Activated T-helper 17 cell treated with anti-CD3 and anti-CD28 coated beads, Interleukin-2, amount 50 U/mL, for 72 hours (primary cell): ENCODE results near the gene EFTUD2. TPM values are rescaled to one million over a fixed set of nuclear protein-coding genes. Genes with fewer than 3 reads are reported as not detected.
A peak's percentile ranks its signal among the peaks of the same experiment; 100 is the strongest.

Experiments used
- ATAC-seq: fragments of 150-1000 bp; cut with Tn5 transposase; replicated peaks from 2 replicates; pipeline ENCODE4 v1.10.0; 2021; ENCODE audit warnings: mild to moderate bottlenecking, moderate library complexity
- H3K27ac Mint-ChIP-seq: one replicate; pipeline ENCODE4 v1.8.0; 2022; ENCODE audit warnings: mixed read lengths
- H3K27me3 Mint-ChIP-seq: one replicate; pipeline ENCODE4 v1.8.0; 2022; ENCODE audit warnings: mixed read lengths
- H3K36me3 Mint-ChIP-seq: one replicate; pipeline ENCODE4 v1.8.0; 2022; ENCODE audit warnings: low read depth, mild to moderate bottlenecking, mixed read lengths
- H3K4me1 Mint-ChIP-seq: one replicate; pipeline ENCODE4 v1.8.0; 2022; ENCODE audit warnings: mixed read lengths
- H3K4me3 Mint-ChIP-seq: one replicate; pipeline ENCODE4 v1.8.0; 2022; ENCODE audit warnings: mild to moderate bottlenecking, mixed read lengths
- H3K9me3 Mint-ChIP-seq: one replicate; pipeline ENCODE4 v1.8.0; 2022; ENCODE audit warnings: mixed read lengths
- total RNA-seq, 2 donors: library from RNA; stranded (reverse); gene quantifications; one replicate each; pipeline ENCODE4 v1.2.3, GENCODE V29; 2022

The EFTUD2 gene
- total RNA-seq, 2 donors from 2014 or later: 105 to 215 TPM

- H3K27ac Mint-ChIP-seq: no peak overlapping the region
- peaks cover 19% of the 10 kb centered on the region for H3K27me3 Mint-ChIP-seq
- no peak overlapping the region for H3K4me3 Mint-ChIP-seq
- peaks cover 10% of the 10 kb centered on the region for H3K4me1 Mint-ChIP-seq
- no peak for ATAC-seq
- no peaks in the 10 kb centered on the region for H3K9me3 Mint-ChIP-seq
- no peaks in the 10 kb centered on the region for H3K36me3 Mint-ChIP-seq
Measured at GRCh38 chr17:44908761-44909326, 9.6 kb upstream of the EFTUD2 start.

DNA sequence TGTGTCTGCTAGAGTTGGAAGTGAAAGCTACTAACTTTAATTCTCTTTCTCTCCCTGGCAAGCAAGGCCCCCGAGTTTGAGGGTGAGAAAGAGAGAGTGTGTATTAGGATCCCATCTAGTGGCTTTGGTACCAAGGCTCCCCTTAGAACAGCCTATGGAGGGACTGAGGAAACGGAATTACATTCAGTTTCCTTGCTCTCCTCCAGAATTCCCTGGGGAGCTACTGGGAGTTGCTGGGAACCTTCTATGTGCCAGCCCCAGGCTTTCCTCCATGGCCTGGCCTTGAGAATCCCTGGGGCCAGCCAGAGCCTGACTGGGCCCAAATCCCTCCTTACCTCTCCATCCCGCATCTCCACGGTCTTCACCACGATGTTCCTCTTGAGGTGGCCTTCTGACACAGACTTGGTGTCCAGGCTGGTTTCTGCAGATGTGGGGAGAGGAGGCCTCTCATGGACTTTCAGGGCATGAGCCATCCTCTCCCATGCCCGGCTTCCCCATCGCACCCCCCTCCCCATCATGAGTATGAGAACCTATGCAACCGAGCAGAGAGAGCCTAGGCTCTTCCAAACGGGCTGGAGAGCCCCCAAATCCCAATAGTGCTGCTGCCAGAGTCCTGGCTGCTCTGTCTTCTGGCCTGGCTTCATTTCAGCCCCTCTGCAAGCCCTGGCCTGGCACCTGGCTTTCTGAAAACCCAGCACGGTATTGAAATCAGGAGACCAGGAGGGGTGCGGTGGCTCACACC, 8.7 kb upstream of the EFTUD2 start:
- Mint-ChIP-seq H3K27ac (no peak overlapping the region), H3K4me1 (peaks cover 4% of the 10 kb centered on the region), H3K9me3 (no peaks in the 10 kb centered on the region), H3K4me3 (no peak overlapping the region), H3K36me3 (no peaks in the 10 kb centered on the region), H3K27me3 (peaks cover 14% of the 10 kb centered on the region)
- ATAC-seq: no peak

DNA sequence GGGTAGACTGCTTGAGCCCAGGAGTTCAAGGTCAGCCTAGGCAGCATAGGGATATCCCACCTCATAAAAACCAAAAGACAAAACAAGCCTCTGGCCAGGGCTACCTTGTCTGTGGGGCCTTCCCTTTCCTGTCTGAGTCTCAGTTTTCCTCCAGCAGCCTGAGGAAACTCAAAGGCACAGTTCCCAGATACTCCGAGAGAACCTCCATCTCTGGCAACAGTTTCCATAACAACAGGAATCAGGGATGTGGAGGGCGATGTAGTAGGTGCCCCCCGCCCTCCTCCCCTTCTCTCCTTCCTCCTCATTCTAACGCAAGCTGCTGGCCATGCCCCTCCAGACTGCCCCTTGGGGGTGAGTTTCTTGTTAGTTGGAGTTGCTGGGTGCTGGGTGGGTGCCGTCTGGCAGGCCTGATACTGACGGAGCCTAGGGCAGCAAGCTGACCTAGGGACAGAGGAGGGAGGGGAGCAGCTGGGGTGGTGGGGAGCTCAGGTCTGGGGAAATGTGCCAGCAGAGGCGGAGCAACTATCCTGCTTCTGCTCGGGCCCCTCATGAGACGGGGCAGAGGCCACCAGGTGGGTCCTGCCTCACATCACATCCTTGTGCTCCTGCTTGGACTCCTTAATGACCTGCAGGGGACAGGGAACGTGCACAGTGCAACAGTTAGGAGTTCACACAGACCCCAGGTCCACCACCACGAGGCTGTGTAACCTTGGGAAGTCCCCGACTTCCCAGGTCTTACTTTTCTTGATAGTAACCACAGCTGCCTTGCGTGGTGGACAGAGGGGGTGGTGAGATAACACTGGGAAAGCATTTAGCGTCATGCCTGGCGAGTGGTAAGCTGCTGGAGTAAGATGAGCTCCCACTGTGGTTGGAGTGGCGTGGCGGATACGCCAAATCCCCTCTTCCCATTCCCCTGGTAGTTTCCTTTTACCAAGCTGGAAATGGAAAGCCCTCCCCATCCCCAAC, 7.8 kb upstream of the EFTUD2 start:
- Mint-ChIP-seq H3K27me3 (peaks cover 9% of the 10 kb centered on the region), H3K4me1 (peaks cover 4% of the 10 kb centered on the region)

GRCh38 chr17:44906010-44906646, 6.9 kb upstream of the EFTUD2 start:
- no peaks in the 10 kb centered on the region for H3K36me3 Mint-ChIP-seq
- no peak overlapping the region for H3K27ac Mint-ChIP-seq
- no peak overlapping the region for H3K4me3 Mint-ChIP-seq
- H3K9me3 Mint-ChIP-seq: no peaks in the 10 kb centered on the region
- peaks cover 4% of the 10 kb centered on the region for H3K4me1 Mint-ChIP-seq
- peaks cover 9% of the 10 kb centered on the region for H3K27me3 Mint-ChIP-seq
- no peak for ATAC-seq

More for the DNA sequence above, 7.8 kb upstream of the EFTUD2 start:
- H3K36me3 Mint-ChIP-seq: no peaks in the 10 kb centered on the region
- ATAC-seq: no peak
- no peaks in the 10 kb centered on the region for H3K9me3 Mint-ChIP-seq
- H3K27ac Mint-ChIP-seq: no peak overlapping the region
- no peak overlapping the region for H3K4me3 Mint-ChIP-seq

GRCh38 chr17:44905006-44906000, 6.1 kb upstream of the EFTUD2 start:
- ATAC-seq: no peak
- peaks cover 3% of the 10 kb centered on the region for H3K27me3 Mint-ChIP-seq
- H3K4me3 Mint-ChIP-seq: no peak overlapping the region
- no peaks in the 10 kb centered on the region for H3K36me3 Mint-ChIP-seq
- no peaks in the 10 kb centered on the region for H3K4me1 Mint-ChIP-seq
- H3K27ac Mint-ChIP-seq: peak overlapping the region; percentile 6
- no peaks in the 10 kb centered on the region for H3K9me3 Mint-ChIP-seq

DNA sequence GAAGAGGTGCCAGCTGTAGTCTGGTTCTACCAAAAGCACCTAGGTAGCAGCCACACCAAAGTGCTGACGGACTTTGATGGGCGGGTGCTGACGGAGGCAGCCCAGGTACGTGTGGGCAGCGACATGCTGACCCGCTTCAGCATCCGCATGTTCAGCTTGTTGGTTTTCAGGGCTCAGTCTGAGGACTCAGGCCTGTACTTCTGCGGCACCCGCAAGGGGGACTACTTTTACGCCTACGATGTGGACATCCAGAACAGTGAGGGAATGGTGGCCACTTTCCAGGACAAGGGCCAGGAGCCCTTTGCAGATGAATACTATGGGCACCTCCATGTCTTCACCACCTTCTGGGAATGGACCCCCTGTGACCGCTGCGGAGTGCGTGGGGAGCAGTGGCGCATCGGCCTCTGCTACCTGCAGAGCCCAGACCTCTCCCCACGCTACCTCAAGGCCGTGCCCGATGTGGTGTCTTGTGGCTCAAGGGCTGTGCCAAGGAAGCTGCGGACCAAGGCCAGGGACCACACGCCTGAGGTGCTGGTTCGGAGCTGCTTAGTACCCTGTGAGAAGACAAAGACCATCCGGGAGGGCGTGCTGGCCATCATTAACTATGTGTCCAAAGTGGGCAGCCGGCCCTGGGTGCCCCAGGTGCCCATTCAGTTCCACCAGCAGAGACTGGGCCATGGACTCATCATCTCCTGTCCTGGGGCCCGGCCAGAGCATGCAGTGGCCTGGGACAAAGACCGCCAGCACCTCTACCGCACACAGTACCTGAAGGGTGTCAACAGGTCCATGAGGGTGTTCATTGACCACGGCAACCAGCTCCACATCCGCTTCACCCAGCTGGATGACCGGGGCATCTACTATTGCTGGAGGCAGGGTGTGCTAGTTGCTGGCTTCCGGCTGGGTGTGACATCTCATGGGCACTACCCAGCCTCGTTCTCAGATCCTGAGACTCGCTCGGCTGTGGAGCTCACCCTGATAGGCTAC, 5.0 kb upstream of the EFTUD2 start:
- Mint-ChIP-seq H3K27me3 (peaks cover 3% of the 10 kb centered on the region), H3K27ac (no peak overlapping the region), H3K9me3 (no peaks in the 10 kb centered on the region), H3K4me1 (no peaks in the 10 kb centered on the region), H3K36me3 (peaks cover 5% of the 10 kb centered on the region), H3K4me3 (no peak overlapping the region)
- no peak for ATAC-seq

- no peak for ATAC-seq
- H3K4me1 Mint-ChIP-seq: peaks cover 6% of the 10 kb centered on the region
- H3K9me3 Mint-ChIP-seq: no peaks in the 10 kb centered on the region
- no peak overlapping the region for H3K4me3 Mint-ChIP-seq
- H3K27me3 Mint-ChIP-seq: peaks cover 3% of the 10 kb centered on the region
- peaks cover 17% of the 10 kb centered on the region for H3K36me3 Mint-ChIP-seq
- H3K27ac Mint-ChIP-seq: no peak overlapping the region
Measured at GRCh38 chr17:44903012-44903685, 3.9 kb upstream of the EFTUD2 start.

GRCh38 chr17:44902135-44902760, 3.0 kb upstream of the EFTUD2 start:
- peaks cover 3% of the 10 kb centered on the region for H3K27me3 Mint-ChIP-seq
- ATAC-seq: no peak

DNA sequence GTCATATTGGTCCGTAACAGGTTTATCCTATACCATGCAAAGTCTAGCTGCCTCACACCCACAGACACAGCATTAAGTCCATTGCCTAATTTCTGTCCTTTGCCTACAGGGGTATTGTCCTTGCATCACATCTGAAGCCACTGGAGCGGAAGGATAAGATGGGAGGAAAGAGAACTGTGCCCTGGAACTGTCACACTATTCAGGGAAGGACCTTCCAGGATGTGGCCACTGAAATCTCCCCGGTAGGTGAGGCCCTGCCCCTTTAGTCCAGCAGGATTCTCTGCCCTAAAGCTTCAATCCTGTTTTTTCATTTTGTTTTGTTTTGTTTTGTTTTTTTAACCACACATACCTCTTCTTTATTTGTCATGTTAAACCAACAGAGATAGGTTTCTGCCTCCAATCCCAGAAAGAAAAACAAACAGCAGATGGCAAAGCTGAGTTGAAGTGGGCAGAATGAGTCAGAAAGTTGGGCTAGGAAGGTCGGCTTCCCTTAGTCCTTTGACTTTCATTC, 2.2 kb upstream of the EFTUD2 start:
- peaks cover 6% of the 10 kb centered on the region for H3K4me1 Mint-ChIP-seq
- ATAC-seq: no peak
- peaks cover 21% of the 10 kb centered on the region for H3K36me3 Mint-ChIP-seq
- peaks cover 3% of the 10 kb centered on the region for H3K27me3 Mint-ChIP-seq
- H3K4me3 Mint-ChIP-seq: peak overlapping the region; percentile 88
- no peaks in the 10 kb centered on the region for H3K9me3 Mint-ChIP-seq
- H3K27ac Mint-ChIP-seq: no peak overlapping the region

More at GRCh38 chr17:44902135-44902760, 3.0 kb upstream of the EFTUD2 start:
- Mint-ChIP-seq H3K36me3 (peaks cover 17% of the 10 kb centered on the region), H3K9me3 (no peaks in the 10 kb centered on the region), H3K4me1 (peaks cover 6% of the 10 kb centered on the region), H3K27ac (no peak overlapping the region), H3K4me3 (no peak overlapping the region)

DNA sequence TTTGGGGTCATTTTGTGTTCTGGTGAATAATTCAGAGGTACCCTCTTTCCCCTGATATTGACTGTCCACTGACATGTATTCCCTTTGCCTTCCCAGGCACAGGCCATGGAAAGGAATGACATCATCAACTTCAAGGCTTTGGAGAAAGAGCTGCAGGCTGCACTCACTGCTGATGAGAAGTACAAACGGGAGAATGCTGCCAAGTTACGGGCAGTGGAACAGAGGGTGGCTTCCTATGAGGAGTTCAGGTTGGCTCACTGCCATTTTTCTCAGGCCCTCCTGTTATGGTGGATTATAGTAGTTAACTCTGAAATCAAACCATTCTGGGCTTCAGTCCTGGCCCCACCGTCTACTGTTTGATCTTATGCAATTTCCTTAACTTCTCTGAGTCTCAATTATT, 1.6 kb upstream of the EFTUD2 start:
- Mint-ChIP-seq H3K27me3 (peaks cover under 1% of the 10 kb centered on the region), H3K4me1 (peaks cover 9% of the 10 kb centered on the region), H3K9me3 (no peaks in the 10 kb centered on the region), H3K4me3 (peak overlapping the region; percentile 88), H3K36me3 (peaks cover 27% of the 10 kb centered on the region), H3K27ac (peak overlapping the region; percentile 100)
- ATAC-seq: no peak

GRCh38 chr17:44898768-44899073, 524 bp downstream of the EFTUD2 start:
- Mint-ChIP-seq H3K36me3 (peaks cover 49% of the 10 kb centered on the region), H3K27ac (peak overlapping the region; percentile 100), H3K4me1 (peaks cover 15% of the 10 kb centered on the region), H3K9me3 (no peaks in the 10 kb centered on the region), H3K27me3 (no peaks in the 10 kb centered on the region), H3K4me3 (peak overlapping the region; percentile 88)
- ATAC-seq: no peak

DNA sequence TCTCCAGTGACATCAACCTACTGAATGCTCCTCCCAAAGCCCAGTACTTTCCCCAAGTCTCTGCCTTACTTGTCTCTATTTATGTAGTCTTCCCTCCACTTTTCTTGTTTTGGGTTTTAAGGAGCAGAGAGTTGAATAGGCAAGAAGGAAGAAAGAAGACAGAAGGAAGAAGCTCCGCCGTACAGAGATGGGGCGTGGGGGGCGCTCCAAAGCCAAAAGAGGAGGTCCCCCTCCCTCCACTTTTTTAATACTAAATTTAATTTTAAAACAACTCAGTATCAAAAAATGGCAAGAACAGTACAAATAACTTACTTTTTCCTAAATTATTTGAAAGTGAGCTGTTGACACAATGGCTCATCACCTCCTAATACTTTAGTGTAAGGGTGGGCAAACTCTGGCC, 4.6 kb downstream of the EFTUD2 start:
- Mint-ChIP-seq H3K27me3 (no peaks in the 10 kb centered on the region), H3K4me1 (peaks cover 20% of the 10 kb centered on the region), H3K27ac (no peak overlapping the region), H3K36me3 (peaks cover 77% of the 10 kb centered on the region), H3K9me3 (no peaks in the 10 kb centered on the region), H3K4me3 (no peak overlapping the region)
- ATAC-seq: no peak
